Endothelial cell of umbilical vein (primary cell): Measurements from ENCODE around the gene CCSER2. TPM values are rescaled to one million over a fixed set of nuclear protein-coding genes. Genes with fewer than 3 reads are reported as not detected.

Source experiments
- BruUV-seq: library from RNA; stranded (reverse); fragments of 400-500 nt; replicated peaks from 2 replicates; lab custom pipeline; 2021; lab: Mats Ljungman, UMichigan
- CTCF ChIA-PET: fragments of 300-600, 350-600 bp; sonication (Branson Sonifier 250); formaldehyde crosslinking; loops from one replicate; lab custom pipeline; 2021; ENCODE audit warnings: antibody characterized with exemption, inconsistent platforms; lab: Charles Lee
- POLR2A ChIA-PET: fragments of 300-600, 350-600 bp; sonication (Branson Sonifier 250); formaldehyde crosslinking; loops from one replicate; lab custom pipeline; 2021; ENCODE audit warnings: antibody characterized with exemption, inconsistent platforms; lab: Charles Lee
- DNase-seq: peaks from one replicate; pipeline ENCODE4 v3.0.0-alpha.2; 2011; ENCODE audit warnings: low read depth, low spot score
- FAIRE-seq: peaks from 2 replicates; lab custom pipeline; 2011; peaks lifted over from hg19 to GRCh38; lab: Jason Lieb, UNC
- H2AFZ ChIP-seq: 2 replicates; pipeline ENCODE4 v1.6.0; 2012; ENCODE audit warnings: low read depth, low read length, control low read depth, inconsistent platforms
- H3K27ac ChIP-seq: 2 replicates; pipeline ENCODE4 v1.5.1; 2011; ENCODE audit warnings: low read depth, mild to moderate bottlenecking, control low read depth, low read length, moderate library complexity; ENCODE audit not compliant: insufficient read depth
- H3K27me3 ChIP-seq, 2 experiments: 2 replicates each; pipeline versions ENCODE4 v1.6.0 to v1.6.1; 2011; ENCODE audit warnings: low read length in 2 of 2, mixed read lengths in 1 of 2; ENCODE audit not compliant: control insufficient read depth in 2 of 2, insufficient read depth in 2 of 2
- H3K36me3 ChIP-seq, 2 experiments: 2 replicates in 1 of 2; 3 replicates in 1 of 2; pipeline ENCODE4 v1.5.1; 2011; ENCODE audit warnings: low read length in 2 of 2, mild to moderate bottlenecking in 1 of 2, moderate library complexity in 1 of 2; ENCODE audit not compliant: control insufficient read depth in 2 of 2, insufficient read depth in 2 of 2; ENCODE audit errors: extremely low read depth in 1 of 2
- H3K4me1 ChIP-seq: 3 replicates; pipeline ENCODE4 v1.5.1; 2011; ENCODE audit warnings: mild to moderate bottlenecking, low read length; ENCODE audit not compliant: control insufficient read depth, insufficient read depth; ENCODE audit errors: extremely low read depth
- H3K4me2 ChIP-seq: 2 replicates; pipeline ENCODE4 v1.6.1; 2011; ENCODE audit warnings: low read length, control low read depth, mixed read lengths; ENCODE audit not compliant: insufficient read depth
- H3K4me3 ChIP-seq, 3 experiments: fragments of 200-600 bp in 1 of 3; sonication (generic), shearing (Covaris generic) in 1 of 3; replicated peaks in 1 of 3; 2 replicates each; pipeline ENCODE4 v1.5.1; 2011 to 2016; ENCODE audit warnings: control low read depth in 3 of 3, low read length in 3 of 3, mild to moderate bottlenecking in 2 of 3, inconsistent platforms in 1 of 3, low read depth in 1 of 3, moderate library complexity in 1 of 3; ENCODE audit not compliant: insufficient read depth in 1 of 3
- H3K79me2 ChIP-seq: 2 replicates; pipeline ENCODE4 v1.6.0; 2012; ENCODE audit warnings: low read length, inconsistent platforms; ENCODE audit not compliant: control insufficient read depth, insufficient read depth
- H3K9ac ChIP-seq: replicated peaks from 2 replicates; pipeline ENCODE3; 2011; ENCODE audit warnings: low read length, control low read depth; ENCODE audit not compliant: insufficient read depth; ENCODE audit errors: extremely low read depth
- H3K9me1 ChIP-seq: replicated peaks from 3 replicates; pipeline ENCODE4 v1.6.0; 2011; ENCODE audit warnings: mild to moderate bottlenecking, low read length; ENCODE audit not compliant: control insufficient read depth, insufficient read depth; ENCODE audit errors: extremely low read depth
- H3K9me3 ChIP-seq: replicated peaks from 2 replicates; pipeline ENCODE4 v1.5.1; 2012; ENCODE audit warnings: low read length, inconsistent platforms; ENCODE audit not compliant: control insufficient read depth, insufficient read depth
- H4K20me1 ChIP-seq: replicated peaks from 2 replicates; pipeline ENCODE3; 2011; ENCODE audit warnings: mild to moderate bottlenecking, low read length; ENCODE audit not compliant: control insufficient read depth, insufficient read depth; ENCODE audit errors: extremely low read depth
- EZH2 ChIP-seq: IDR thresholded peaks from 2 replicates; pipeline ENCODE4 v1.6.1; 2012; ENCODE audit warnings: borderline replicate concordance, low read depth, mild to moderate bottlenecking, moderate library complexity, low read length, inconsistent platforms; ENCODE audit not compliant: severe bottlenecking
- FOS ChIP-seq: IDR thresholded peaks from 2 replicates; pipeline ENCODE4 v1.6.1; 2011; ENCODE audit warnings: mild to moderate bottlenecking, low read length, moderate library complexity, borderline replicate concordance; ENCODE audit not compliant: insufficient read depth
- GATA2 ChIP-seq: IDR thresholded peaks from 2 replicates; pipeline ENCODE4 v1.7.0; 2011; ENCODE audit warnings: low read depth, mild to moderate bottlenecking, moderate library complexity, mixed read lengths, low read length; ENCODE audit not compliant: insufficient read length, insufficient read depth
- JUN ChIP-seq: IDR thresholded peaks from 2 replicates; pipeline ENCODE4 v1.6.1; 2011; ENCODE audit warnings: borderline replicate concordance, low read depth; ENCODE audit not compliant: insufficient read length, insufficient read depth
- MYC ChIP-seq: IDR thresholded peaks from one replicate; pipeline ENCODE4 v1.6.1; 2011; ENCODE audit warnings: mild to moderate bottlenecking, low read depth, low read length
- POLR2A ChIP-seq: IDR thresholded peaks from 2 replicates; pipeline ENCODE4 v1.6.1; 2012; ENCODE audit warnings: low read depth, mild to moderate bottlenecking, control low read depth, low read length
- POLR2AphosphoS5 ChIP-seq: IDR thresholded peaks from 2 replicates; pipeline ENCODE4 v1.6.1; 2012; ENCODE audit warnings: low read depth, mild to moderate bottlenecking, control low read depth, low read length, moderate library complexity; ENCODE audit not compliant: insufficient read depth
- dilution Hi-C: fragments of 300-500 bp; cut with MboI; formaldehyde crosslinking; loops from one replicate; pipeline ENCODE4 v1.15.0; 2019; ENCODE audit warnings: low sequenced_read_pairs; ENCODE audit not compliant: extremely low pct_ligation_motif_present
- intact Hi-C: fragments of 100-400 bp; cut with micrococcal nuclease; formaldehyde crosslinking; loops from one replicate; pipeline ENCODE4 v1.10.0; 2022
- polyA plus RNA-seq, 4 experiments: library from polyadenylated mRNA; depleted of rRNA in 3 of 4; stranded (reverse) in 3 of 4; unstranded in 1 of 4; fragments of >200 nt; gene quantifications; 2 replicates each; pipeline versions ENCODE4 v1.2.1 to v1.2.3, GENCODE V29; 2011 to 2012; ENCODE audit warnings: missing spikeins in 1 of 4
- total RNA-seq: library from RNA; stranded (reverse); gene quantifications from 2 replicates; pipeline ENCODE4 v1.2.3, GENCODE V29; 2021
- TF ChIP-seq, protein P1 (sequence below): IDR thresholded peaks from 2 replicates; pipeline ENCODE4 v1.6.1; 2011; ENCODE audit not compliant: insufficient read depth, insufficient read length
- TF ChIP-seq, protein P2 (sequence below), 2 donors: IDR thresholded peaks; 1 replicate in 1 of 2; 2 replicates in 1 of 2; pipeline ENCODE4 v1.5.1; 2011; ENCODE audit warnings: low read length in 2 of 2, mild to moderate bottlenecking in 2 of 2, moderate library complexity in 2 of 2, control low read depth in 1 of 2, inconsistent platforms in 1 of 2, low read depth in 1 of 2; ENCODE audit not compliant: insufficient read depth in 1 of 2; ENCODE audit errors: extremely low read depth in 1 of 2

Gene CCSER2
- total and polyA plus RNA-seq, 2 donors (not counting 3 experiments of a cell fraction or from before 2014, with no cell fraction given) = 14.5 to 49.3 TPM

DNA sequence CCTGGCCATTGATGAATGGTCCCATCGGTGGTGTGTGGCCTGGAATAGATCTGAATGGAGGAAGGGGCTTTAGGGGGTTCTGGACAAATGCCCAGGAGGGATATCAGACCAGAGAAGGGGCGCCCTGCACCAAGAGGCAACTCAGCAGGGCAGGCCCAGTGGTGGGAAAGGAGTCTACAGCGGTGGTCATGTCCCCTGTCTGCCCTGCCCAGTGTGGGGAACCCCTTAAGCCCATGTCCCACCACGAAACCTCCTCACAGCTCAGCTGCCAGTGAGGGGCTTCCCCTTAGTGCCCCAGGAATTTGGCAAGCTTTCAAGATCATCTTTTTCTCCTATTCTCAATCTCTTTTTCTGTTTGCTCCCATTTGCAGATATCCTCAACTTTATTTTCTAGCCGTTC, 14.1 kb upstream of the CCSER2 start:
- no peaks in the 10 kb centered on the region for H3K36me3 ChIP-seq
- no peaks in the 10 kb centered on the region for H3K9me3 ChIP-seq
- ChIA-PET POLR2A (no interaction called here), CTCF (interaction anchor here (1.0 to 1.8 kb wide), 6 partner anchors 10 to 223 kb away, joined by 4 to 7 read pairs (median 4); no protein-coding TSS in a partner anchor)
- H3K4me2 ChIP-seq = peak overlapping the region; percentile 65
- dilution Hi-C loops (no loop called here), intact Hi-C loops (loop anchor here (1.0 kb wide), 1 partner anchor 14 kb away; the partner anchor contains the start of gene CCSER2)
- H3K79me2 ChIP-seq = no peaks in the 10 kb centered on the region
- peaks cover 33% of the 10 kb centered on the region for H3K4me1 ChIP-seq
- H3K4me3 ChIP-seq = no peak overlapping the region
- no peaks in the 10 kb centered on the region for H3K27me3 ChIP-seq
- H3K9ac ChIP-seq = peak overlapping the region; percentile 56
- peak overlapping the region; percentile 54 for H2AFZ ChIP-seq
- TF ChIP-seq MYC = no peak
- TF ChIP-seq, protein P1, sequence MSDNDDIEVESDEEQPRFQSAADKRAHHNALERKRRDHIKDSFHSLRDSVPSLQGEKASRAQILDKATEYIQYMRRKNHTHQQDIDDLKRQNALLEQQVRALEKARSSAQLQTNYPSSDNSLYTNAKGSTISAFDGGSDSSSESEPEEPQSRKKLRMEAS = no peak
- no peak for TF ChIP-seq FOS
- H3K27ac ChIP-seq = peak overlapping the region; percentile 97
- H3K9me1 ChIP-seq = no peaks in the 10 kb centered on the region
- BruUV-seq = TSS peak; percentile 33
- no peaks in the 10 kb centered on the region for H4K20me1 ChIP-seq
- DNase-seq (no peak), FAIRE-seq (no peak)

DNA sequence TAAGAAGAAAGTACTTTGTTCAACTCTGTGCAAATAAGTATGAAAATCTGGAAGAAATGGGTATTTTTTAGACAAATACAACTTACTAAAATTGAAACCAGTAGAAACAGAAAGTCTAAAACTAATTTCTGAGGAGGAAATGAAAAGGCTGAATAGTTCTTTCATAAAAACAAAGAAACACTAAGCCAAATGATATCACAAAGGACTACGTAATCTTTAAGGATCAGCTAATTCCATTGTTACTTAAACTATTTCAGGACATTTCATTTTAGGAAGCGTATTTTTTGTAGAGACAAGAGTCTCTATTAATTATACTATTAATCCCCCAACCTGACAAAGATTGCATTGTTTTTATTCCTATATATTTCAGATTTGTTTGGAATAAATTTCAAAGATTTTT, 11.2 kb upstream of the CCSER2 start:
- Histone ChIP-seq H3K9ac (peak overlapping the region; percentile 23), H2AFZ (no peak overlapping the region), H4K20me1 (no peaks in the 10 kb centered on the region), H3K9me1 (no peaks in the 10 kb centered on the region), H3K4me2 (peak overlapping the region; percentile 36), H3K9me3 (no peaks in the 10 kb centered on the region), H3K27ac (no peak overlapping the region), H3K4me3 (no peak overlapping the region), H3K27me3 (no peaks in the 10 kb centered on the region), H3K79me2 (no peaks in the 10 kb centered on the region), H3K36me3 (no peaks in the 10 kb centered on the region), H3K4me1 (peaks cover 19% of the 10 kb centered on the region)
- intact Hi-C loops = no loop called here
- ChIA-PET CTCF (interaction anchor here (1.1 to 3.0 kb wide), 2 partner anchors 12 to 17 kb away, joined by 3 to 11 read pairs; partner anchors contain the start of gene CCSER2), POLR2A (no interaction called here)
- no TSS peak for BruUV-seq
- no peak for TF ChIP-seq POLR2A
- no peak for TF ChIP-seq JUN
- TF ChIP-seq, protein P2, sequence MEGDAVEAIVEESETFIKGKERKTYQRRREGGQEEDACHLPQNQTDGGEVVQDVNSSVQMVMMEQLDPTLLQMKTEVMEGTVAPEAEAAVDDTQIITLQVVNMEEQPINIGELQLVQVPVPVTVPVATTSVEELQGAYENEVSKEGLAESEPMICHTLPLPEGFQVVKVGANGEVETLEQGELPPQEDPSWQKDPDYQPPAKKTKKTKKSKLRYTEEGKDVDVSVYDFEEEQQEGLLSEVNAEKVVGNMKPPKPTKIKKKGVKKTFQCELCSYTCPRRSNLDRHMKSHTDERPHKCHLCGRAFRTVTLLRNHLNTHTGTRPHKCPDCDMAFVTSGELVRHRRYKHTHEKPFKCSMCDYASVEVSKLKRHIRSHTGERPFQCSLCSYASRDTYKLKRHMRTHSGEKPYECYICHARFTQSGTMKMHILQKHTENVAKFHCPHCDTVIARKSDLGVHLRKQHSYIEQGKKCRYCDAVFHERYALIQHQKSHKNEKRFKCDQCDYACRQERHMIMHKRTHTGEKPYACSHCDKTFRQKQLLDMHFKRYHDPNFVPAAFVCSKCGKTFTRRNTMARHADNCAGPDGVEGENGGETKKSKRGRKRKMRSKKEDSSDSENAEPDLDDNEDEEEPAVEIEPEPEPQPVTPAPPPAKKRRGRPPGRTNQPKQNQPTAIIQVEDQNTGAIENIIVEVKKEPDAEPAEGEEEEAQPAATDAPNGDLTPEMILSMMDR (IDR thresholded peaks at IDR 0.05; ENCODE audit: extremely low read depth in 1 of 2, insufficient read depth in 1 of 2, low read depth in 1 of 2, low read length in 2 of 2) = no peak
- no peak for TF ChIP-seq MYC
- TF ChIP-seq EZH2 = no peak
- TF ChIP-seq, protein P1 = no peak
- no peak for TF ChIP-seq GATA2
- TF ChIP-seq FOS = no peak
- TF ChIP-seq POLR2AphosphoS5 = no peak
- dilution Hi-C loops = no loop called here
- DNase-seq (peak; percentile 32), FAIRE-seq (no peak)
